Effector CD8-positive, alpha-beta T cell (primary cell): ENCODE results near the gene ANKFY1.
"Not testable (repeated sequence)": the region's sequence is repeated elsewhere in the genome, so short reads cannot be mapped to it uniquely, and the experiment has no call there.

ENCODE experiments used
- DNase-seq: peaks from one replicate; lab custom pipeline; 2025; lab: John Stamatoyannopoulos, UW

The ANKFY1 gene

GRCh38 chr17:4215882-4216570 lies 47.8 kb downstream of the ANKFY1 start:
- no peak for DNase-seq

GRCh38 chr17:4214157-4214556 lies 49.6 kb downstream of the ANKFY1 start:
- DNase-seq, result no peak

DNA sequence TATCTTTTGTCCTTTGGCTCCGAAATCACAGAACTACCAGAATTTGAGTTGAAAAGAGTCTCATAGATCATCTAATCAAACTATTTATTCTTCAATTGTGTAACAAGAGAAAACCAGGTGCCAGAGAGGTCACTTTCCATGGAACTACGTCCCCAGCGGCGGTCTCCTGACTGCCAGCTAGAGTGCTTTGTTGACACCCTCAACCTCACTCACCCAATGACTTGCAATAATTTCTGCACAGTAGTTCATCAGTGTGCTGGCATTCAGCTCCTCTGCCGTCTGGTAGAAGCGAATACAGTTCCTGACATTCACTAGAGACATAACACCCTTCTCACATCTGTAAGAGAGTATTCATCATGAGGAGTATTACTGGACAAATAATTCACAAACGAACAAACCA lies 54.2 kb downstream of the ANKFY1 start:
- DNase-seq, result no peak

GRCh38 chr17:4208238-4208637 lies 55.5 kb downstream of the ANKFY1 start:
- no peak for DNase-seq

GRCh38 chr17:4206962-4207361 lies 56.8 kb downstream of the ANKFY1 start:
- DNase-seq, result no peak

- DNase-seq, result no peak
Measured at GRCh38 chr17:4205917-4206316, 57.9 kb downstream of the ANKFY1 start.

GRCh38 chr17:4204710-4205173 lies 59.0 kb downstream of the ANKFY1 start:
- DNase-seq, result no peak

DNA sequence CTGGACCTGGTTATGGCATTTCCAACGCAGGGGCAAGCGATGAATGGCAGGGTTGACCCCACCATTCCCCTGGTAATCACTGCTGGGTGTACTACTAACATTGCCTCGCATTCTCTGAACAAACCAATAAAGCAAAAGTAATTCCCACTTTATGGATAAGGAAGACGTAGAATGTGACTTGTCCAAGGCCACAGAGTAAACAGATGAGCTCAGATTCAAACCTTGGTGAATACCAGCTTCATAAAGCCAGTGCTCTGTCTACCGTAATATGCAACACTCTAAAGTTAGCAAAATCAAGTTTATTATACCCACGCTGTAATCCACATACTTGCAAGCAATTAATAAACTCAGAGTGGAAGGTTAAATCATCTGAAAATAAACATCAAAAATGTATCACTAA lies 59.6 kb downstream of the ANKFY1 start:
- no peak for DNase-seq

DNA sequence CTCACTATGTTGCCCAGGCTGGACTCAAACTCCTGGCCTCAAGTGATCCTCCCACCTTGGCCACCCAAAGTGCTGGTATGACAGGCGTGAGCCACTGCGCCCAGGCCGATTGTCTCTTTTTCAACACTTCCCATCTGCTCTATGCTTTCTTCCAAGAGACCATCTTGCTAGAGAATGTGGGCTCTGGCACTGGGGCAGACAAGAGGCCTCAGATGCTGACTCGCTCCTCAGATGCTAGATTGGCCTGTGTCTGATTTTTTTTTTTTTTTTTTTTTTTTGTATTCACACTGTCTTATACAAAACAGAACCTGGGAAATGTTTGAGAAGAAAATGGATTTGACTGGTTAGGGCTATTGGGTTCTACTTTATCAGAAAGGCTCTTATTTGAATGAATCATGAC lies 62.6 kb downstream of the ANKFY1 start:
- no peak for DNase-seq

DNA sequence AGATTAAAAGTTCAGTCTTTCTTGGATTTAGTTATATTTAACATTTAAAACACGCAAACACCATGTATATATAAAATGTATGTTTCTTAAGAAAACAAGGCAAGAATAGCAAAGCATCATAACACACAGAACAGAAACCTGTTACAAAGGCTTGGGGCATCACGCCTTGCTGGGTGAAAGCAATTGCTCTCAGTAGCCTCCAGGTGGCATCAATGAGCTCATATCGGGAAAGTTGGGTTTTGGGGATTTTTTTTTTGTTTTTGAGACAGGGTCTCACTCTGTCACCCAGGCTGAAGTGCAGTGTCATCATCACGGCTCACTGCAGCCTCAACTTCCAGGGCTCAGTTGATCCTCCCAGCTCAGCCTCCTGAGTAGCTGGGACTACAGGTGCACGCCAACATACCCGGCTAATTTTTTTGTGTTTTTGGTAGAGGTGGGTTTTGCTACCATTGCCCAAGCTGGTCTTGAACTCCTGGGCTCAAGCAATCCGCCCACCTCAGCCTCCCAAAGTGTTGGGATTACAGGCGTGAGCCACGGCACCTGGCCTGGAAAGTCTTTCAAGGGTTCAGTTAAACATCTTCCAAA lies 63.9 kb downstream of the ANKFY1 start:
- no peak for DNase-seq

DNA sequence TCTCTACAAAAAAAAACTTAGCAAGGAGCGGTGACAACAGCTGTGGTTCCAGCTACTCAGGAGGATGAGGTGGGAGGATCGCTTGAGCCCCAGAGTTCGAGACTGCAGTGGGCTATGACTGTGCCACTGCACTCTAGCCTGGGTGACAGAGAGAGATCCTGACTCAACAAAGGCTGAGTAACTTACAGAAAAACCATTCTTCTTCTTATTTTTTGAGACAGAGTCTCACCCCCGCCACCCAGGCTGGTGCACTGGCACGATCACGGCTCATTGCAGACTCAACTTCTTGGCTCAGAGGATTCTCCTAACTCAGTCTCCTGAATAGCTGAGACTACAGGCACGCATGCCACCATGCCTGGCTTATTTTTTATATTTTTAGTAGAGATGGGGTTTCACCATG lies 64.8 kb downstream of the ANKFY1 start:
- no peak for DNase-seq

DNA sequence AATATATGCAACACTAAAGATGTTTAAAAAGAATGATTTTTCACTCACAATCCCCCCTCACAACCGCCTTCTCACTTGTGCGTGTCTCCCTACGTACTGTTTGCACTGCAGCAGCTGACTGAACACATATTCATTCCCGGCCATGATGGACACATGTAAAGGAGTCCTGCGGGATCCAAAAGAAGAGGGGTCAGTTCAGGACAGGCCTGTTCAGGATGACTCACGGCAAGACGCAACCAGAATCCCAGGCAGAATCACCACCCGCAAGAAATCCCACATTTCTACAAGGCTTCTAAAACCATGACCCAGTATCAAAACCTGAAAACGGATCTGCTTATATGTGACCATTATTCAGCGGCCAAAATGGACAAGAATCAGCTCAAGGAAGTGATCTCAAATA lies 68.5 kb downstream of the ANKFY1 start:
- no peak for DNase-seq

DNA sequence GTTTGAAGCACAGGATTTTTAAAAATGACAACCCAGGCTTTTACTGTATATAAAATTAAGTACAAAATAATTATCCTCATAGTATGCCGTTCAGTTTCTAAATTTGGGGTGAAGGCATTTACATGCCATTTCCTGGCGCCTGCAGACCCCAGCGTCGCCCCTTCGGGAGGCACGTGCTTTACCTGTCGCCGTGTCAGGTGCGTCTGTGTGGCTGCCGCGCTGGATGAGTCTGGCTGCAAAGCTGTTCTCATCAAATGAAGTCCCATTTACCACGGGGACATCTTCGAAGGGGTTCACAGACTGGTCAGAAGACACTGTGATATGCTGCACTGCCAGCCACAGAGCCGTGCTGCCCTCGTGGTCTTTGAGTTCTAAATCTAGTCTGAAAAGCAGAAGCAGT lies 69.0 kb downstream of the ANKFY1 start:
- DNase-seq, result no peak

DNA sequence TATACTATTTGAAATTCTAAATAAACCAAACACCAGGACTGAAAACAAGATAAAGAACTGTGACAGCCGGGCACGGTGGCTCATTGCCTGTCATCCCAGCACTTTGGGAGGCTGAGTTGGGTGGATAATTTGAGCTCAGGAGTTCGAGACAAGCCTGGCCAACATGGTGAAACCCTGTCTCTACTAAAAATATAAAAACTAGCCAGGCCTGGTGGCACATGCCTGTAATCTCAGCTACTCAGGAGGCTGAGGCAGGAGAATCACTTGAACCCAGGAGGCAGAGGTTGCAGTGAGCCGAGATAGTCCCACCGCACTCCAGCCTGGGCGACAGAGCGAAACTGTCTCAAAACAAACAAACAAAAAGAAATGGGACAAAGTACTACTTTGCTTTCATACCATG lies 73.0 kb downstream of the ANKFY1 start:
- DNase-seq, result not testable (repeated sequence)

DNA sequence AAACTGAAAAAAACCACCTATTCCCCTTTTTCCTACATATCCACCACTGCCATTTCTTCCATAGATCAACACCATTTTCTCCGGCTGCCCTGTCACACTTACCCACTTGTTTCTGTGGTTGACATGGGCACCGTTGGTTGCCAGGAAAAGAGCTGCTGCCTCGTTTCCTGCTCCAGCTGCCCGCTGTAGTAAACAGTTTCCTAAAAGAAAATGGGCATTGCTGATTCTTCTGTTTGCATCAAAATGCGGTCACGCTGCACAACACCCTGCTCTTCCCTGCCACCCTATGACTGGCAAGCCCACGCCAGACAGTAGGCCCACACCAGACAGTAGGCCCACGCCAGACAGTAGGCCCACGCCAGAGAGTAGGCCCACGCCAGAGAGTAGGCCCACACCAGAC lies 74.5 kb downstream of the ANKFY1 start:
- DNase-seq, result no peak

GRCh38 chr17:4188076-4188475 lies 75.7 kb downstream of the ANKFY1 start:
- DNase-seq, result no peak

DNA sequence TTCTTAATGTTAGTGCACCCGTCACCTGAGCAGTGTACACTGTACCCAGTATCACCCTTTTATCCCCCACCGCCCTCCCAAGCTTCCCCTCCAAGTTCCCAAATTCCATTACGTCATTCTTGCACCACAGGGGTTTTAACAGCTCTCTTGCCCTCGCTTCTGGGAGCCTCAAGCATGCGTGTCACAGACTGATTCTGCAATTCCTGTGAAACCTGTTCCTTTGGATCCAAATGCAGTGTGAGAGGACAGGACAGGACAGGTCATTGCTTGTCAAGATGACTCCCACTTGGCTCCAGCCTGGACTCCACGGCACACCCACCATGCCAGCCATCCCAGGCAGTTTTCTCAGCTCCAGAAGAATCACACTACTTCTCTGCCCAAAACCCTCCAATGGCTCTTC lies 76.7 kb downstream of the ANKFY1 start:
- no peak for DNase-seq

- DNase-seq, result no peak
Measured at GRCh38 chr17:4186357-4186881, 77.4 kb downstream of the ANKFY1 start.

GRCh38 chr17:4185656-4186055 lies 78.1 kb downstream of the ANKFY1 start:
- no peak for DNase-seq

GRCh38 chr17:4184811-4185210 lies 79.0 kb downstream of the ANKFY1 start:
- no peak for DNase-seq

GRCh38 chr17:4182043-4182442 lies 81.7 kb downstream of the ANKFY1 start:
- no peak for DNase-seq

- no peak for DNase-seq
Measured at GRCh38 chr17:4180791-4181190, 83.0 kb downstream of the ANKFY1 start.

DNA sequence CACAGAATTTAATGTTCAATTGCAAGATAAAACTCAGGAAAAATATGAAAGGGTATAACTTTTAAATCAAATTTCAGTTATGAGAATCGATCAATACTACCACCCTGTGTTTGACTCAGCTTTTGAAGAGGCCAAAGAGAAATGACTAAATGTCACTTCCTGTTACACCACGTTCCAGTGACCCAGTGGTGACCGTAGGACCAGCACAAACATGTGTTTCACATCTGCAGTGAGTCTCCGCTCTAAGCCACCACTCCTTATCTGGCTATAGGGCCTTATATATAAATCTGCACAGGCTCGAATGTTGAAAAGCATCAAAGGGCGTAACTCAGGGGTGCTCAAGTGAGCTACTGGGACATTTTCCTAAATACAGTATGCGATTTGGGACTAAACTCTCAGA lies 84.7 kb downstream of the ANKFY1 start:
- no peak for DNase-seq

GRCh38 chr17:4178651-4179050 lies 85.1 kb downstream of the ANKFY1 start:
- no peak for DNase-seq
